KMS-11 (cell line): ENCODE data around the gene TTC4.

Experiments
- H2AFZ ChIP-seq: fragments of 200-600 bp; sonication (generic); 2 replicates; pipeline ENCODE4 v1.6.1; 2016; ENCODE audit warnings: antibody characterized with exemption, mixed run types, low read depth
- H3K27ac ChIP-seq: fragments of 200-600 bp; sonication (generic); 2 replicates; pipeline ENCODE4 v1.6.1; 2016; ENCODE audit warnings: mild to moderate bottlenecking, mixed run types
- H3K27me3 ChIP-seq: fragments of 200-600 bp; sonication (generic); 2 replicates; pipeline ENCODE4 v1.6.1; 2017; ENCODE audit warnings: mild to moderate bottlenecking, low read depth, mixed run types, moderate library complexity; ENCODE audit not compliant: insufficient read depth
- H3K36me3 ChIP-seq: fragments of 200-600 bp; sonication (generic); 2 replicates; pipeline ENCODE4 v1.6.1; 2017; ENCODE audit warnings: mild to moderate bottlenecking, mixed run types; ENCODE audit not compliant: insufficient read depth
- H3K4me1 ChIP-seq: fragments of 200-600 bp; sonication (generic); 2 replicates; pipeline ENCODE4 v1.6.1; 2016; ENCODE audit warnings: mild to moderate bottlenecking, low read depth, mixed run types; ENCODE audit not compliant: poor library complexity, severe bottlenecking
- H3K4me2 ChIP-seq: fragments of 200-600 bp; sonication (generic); 2 replicates; pipeline ENCODE4 v1.7.0; 2016; ENCODE audit warnings: mild to moderate bottlenecking, mixed run types
- H3K4me3 ChIP-seq: fragments of 200-600 bp; sonication (generic); IDR thresholded peaks from 2 replicates; pipeline ENCODE4 v1.6.1; 2017; ENCODE audit warnings: low read depth, low read length, mixed read lengths; ENCODE audit not compliant: insufficient read depth
- H3K79me2 ChIP-seq: fragments of 200-600 bp; sonication (generic); 2 replicates; pipeline ENCODE4 v1.6.1; 2016; ENCODE audit warnings: low read depth, mixed run types; ENCODE audit not compliant: insufficient read depth
- H3K9ac ChIP-seq: fragments of 200-600 bp; sonication (generic); 2 replicates; pipeline ENCODE4 v1.6.1; 2016; ENCODE audit warnings: mild to moderate bottlenecking, mixed run types
- H4K20me1 ChIP-seq: fragments of 200-600 bp; sonication (generic); 2 replicates; pipeline ENCODE4 v1.6.1; 2016; ENCODE audit warnings: mild to moderate bottlenecking, mixed run types; ENCODE audit not compliant: insufficient read depth
- TF ChIP-seq, protein P1 (sequence below): fragments of 200-600 bp; sonication (generic); conservative IDR thresholded peaks from 2 replicates; pipeline ENCODE4 v1.6.1; 2017; ENCODE audit warnings: low read depth, mild to moderate bottlenecking, antibody characterized with exemption, low read length, moderate library complexity, mixed read lengths

Gene TTC4

DNA sequence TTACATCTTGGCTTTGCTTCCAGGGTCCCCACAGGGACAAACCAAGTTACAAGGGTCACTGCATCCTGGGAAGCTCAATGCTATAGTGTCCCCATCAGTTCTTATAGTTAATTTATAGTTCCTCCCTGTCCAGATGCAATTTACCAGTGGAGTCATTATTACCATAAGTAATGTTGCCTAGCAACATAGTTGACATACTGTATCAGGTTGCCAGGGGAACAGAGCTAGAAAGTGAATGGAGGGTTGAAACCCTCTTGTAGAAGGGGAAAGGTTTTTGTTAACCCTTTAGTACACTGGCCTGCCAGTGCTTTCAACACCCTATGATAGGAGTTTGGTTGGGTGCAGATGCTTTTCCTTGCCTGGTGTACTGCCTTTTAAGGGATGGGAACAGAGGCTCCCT is 34.3 kb upstream of the TTC4 start:
- TF ChIP-seq, protein P1, sequence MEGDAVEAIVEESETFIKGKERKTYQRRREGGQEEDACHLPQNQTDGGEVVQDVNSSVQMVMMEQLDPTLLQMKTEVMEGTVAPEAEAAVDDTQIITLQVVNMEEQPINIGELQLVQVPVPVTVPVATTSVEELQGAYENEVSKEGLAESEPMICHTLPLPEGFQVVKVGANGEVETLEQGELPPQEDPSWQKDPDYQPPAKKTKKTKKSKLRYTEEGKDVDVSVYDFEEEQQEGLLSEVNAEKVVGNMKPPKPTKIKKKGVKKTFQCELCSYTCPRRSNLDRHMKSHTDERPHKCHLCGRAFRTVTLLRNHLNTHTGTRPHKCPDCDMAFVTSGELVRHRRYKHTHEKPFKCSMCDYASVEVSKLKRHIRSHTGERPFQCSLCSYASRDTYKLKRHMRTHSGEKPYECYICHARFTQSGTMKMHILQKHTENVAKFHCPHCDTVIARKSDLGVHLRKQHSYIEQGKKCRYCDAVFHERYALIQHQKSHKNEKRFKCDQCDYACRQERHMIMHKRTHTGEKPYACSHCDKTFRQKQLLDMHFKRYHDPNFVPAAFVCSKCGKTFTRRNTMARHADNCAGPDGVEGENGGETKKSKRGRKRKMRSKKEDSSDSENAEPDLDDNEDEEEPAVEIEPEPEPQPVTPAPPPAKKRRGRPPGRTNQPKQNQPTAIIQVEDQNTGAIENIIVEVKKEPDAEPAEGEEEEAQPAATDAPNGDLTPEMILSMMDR = no peak
- H3K27ac ChIP-seq = no peak overlapping the region
- no peak overlapping the region for H3K9ac ChIP-seq
- no peaks in the 10 kb centered on the region for H3K27me3 ChIP-seq
- no peak overlapping the region for H2AFZ ChIP-seq
- no peaks in the 10 kb centered on the region for H4K20me1 ChIP-seq
- H3K4me1 ChIP-seq = no peaks in the 10 kb centered on the region
- H3K79me2 ChIP-seq = no peaks in the 10 kb centered on the region
- no peak overlapping the region for H3K4me2 ChIP-seq
- H3K4me3 ChIP-seq = no peak overlapping the region
- no peaks in the 10 kb centered on the region for H3K36me3 ChIP-seq

DNA sequence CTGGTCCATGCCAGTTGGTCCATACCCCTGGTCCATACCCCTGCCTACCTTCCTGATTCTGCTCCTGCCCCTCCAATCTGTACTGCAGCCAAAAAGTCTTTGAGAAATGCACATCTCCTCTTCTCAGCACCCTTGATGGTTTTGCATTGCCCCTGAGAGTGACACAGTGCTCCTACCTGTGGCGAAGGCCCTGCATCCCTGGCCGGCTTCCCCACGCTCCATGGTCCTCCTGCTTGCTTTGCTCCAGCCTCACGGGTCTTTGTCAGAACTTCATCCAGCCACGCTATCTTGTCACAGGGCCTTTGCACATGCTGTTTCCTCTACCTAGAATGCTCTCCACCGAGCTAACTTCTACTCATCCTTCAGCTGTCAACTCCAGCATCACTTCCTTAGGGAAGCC is 32.2 kb upstream of the TTC4 start:
- no peaks in the 10 kb centered on the region for H3K27me3 ChIP-seq
- H3K36me3 ChIP-seq = no peaks in the 10 kb centered on the region
- no peak overlapping the region for H3K4me3 ChIP-seq
- H4K20me1 ChIP-seq = no peaks in the 10 kb centered on the region
- H3K9ac ChIP-seq = no peak overlapping the region
- TF ChIP-seq, protein P1 = no peak
- H3K4me1 ChIP-seq = no peaks in the 10 kb centered on the region
- no peak overlapping the region for H3K27ac ChIP-seq
- H3K4me2 ChIP-seq = no peak overlapping the region
- no peak overlapping the region for H2AFZ ChIP-seq
- H3K79me2 ChIP-seq = no peaks in the 10 kb centered on the region

DNA sequence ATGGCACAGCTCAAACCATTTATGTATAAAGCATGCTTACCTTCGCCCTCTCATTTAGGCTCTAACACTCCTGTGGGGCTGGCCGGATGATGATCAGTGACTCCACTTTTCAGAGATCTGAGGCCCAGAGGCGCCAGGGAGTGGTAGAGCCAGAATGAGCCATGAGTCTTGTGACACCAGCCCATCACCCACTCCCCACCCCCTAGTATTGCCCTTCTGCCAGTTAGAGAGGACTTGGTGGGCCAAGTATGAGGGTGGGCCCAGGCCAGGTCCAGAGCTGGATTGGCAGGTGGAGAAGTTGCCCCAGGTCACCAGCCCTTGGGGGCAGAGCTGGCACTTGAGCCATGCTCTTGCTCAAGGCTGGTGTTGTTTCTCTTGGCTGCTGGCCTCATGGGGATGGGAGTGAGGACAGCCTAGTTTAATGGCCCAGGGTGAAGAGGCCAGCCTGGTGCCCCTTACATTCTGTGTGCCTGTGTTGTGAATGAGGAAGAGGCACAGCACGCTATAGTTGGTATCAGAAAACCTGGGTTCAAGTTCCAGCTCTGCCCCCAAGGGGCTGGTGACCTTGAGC is 30.2 kb upstream of the TTC4 start:
- H3K79me2 ChIP-seq = no peaks in the 10 kb centered on the region
- H3K36me3 ChIP-seq = no peaks in the 10 kb centered on the region
- TF ChIP-seq, protein P1 = no peak
- no peak overlapping the region for H3K27ac ChIP-seq
- no peak overlapping the region for H3K9ac ChIP-seq
- no peaks in the 10 kb centered on the region for H4K20me1 ChIP-seq
- no peak overlapping the region for H3K4me3 ChIP-seq
- H2AFZ ChIP-seq = no peak overlapping the region
- no peaks in the 10 kb centered on the region for H3K27me3 ChIP-seq
- H3K4me1 ChIP-seq = no peaks in the 10 kb centered on the region
- no peak overlapping the region for H3K4me2 ChIP-seq

DNA sequence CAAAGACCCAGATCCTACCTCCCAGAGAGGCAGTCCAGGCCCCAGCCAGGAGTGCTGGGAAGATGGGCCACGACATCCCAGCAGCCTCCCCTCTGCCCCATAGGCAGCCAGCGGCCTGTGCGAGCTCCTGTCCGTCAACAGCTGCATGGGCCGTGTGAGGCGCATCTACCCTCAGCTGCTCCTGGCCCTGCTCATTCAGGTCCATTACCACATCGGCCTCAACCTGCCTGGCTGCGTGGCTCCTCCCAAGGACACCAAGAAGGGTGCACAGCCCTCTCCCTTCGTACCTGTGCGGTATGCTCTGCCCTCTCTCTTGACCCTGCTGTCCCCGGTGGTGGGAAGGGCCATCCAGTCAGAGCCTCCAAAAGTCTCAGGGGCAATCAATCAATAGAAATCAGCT is 29.5 kb upstream of the TTC4 start:
- Histone ChIP-seq H3K4me2 (no peak overlapping the region), H4K20me1 (no peaks in the 10 kb centered on the region), H3K27me3 (no peaks in the 10 kb centered on the region), H3K36me3 (no peaks in the 10 kb centered on the region), H3K4me3 (no peak overlapping the region), H3K27ac (no peak overlapping the region), H3K79me2 (no peaks in the 10 kb centered on the region), H3K9ac (no peak overlapping the region), H3K4me1 (no peaks in the 10 kb centered on the region), H2AFZ (no peak overlapping the region)
- TF ChIP-seq, protein P1 = no peak
